Aorta (tissue), 5 donors: ENCODE results near the gene ADAMTS12. TPM values are rescaled to one million over a fixed set of nuclear protein-coding genes. Genes with fewer than 3 reads are reported as not detected.

Experiments
- ATAC-seq: fragments of 200-7000 bp; cut with Tn5 transposase; one replicate; pipeline ENCODE4 v1.9.1; 2022; ENCODE audit warnings: moderate library complexity; ENCODE audit not compliant: low FRiP score
- DNase-seq, 2 donors: peaks; one replicate each; pipeline ENCODE4 v3.0.0-alpha.2; 2020
- H3K27ac ChIP-seq, 2 donors: one replicate each; pipeline ENCODE4 v1.5.1; 2013; ENCODE audit warnings: low read length in 2 of 2, mild to moderate bottlenecking in 2 of 2, moderate library complexity in 2 of 2, control low read depth in 1 of 2, inconsistent platforms in 1 of 2, low read depth in 1 of 2
- H3K27me3 ChIP-seq, 2 donors: one replicate each; pipeline ENCODE4 v1.6.1; 2013; ENCODE audit warnings: control low read depth in 1 of 2, low read length in 1 of 2, mild to moderate bottlenecking in 1 of 2, moderate library complexity in 1 of 2; ENCODE audit not compliant: insufficient read depth in 2 of 2, control insufficient read depth in 1 of 2
- H3K36me3 ChIP-seq, 2 donors: one replicate each; pipeline ENCODE4 v1.6.1; 2013; ENCODE audit warnings: control low read depth in 1 of 2, low read length in 1 of 2, mild to moderate bottlenecking in 1 of 2; ENCODE audit not compliant: insufficient read depth in 2 of 2, control insufficient read depth in 1 of 2
- H3K4me1 ChIP-seq, 2 donors: one replicate each; pipeline ENCODE4 v1.6.1; 2013; ENCODE audit warnings: low read length in 2 of 2, control low read depth in 1 of 2, mild to moderate bottlenecking in 1 of 2, moderate library complexity in 1 of 2; ENCODE audit not compliant: insufficient read depth in 2 of 2, control insufficient read depth in 1 of 2
- H3K4me3 ChIP-seq, 2 donors: one replicate each; pipeline ENCODE4 v1.5.1; 2013; ENCODE audit warnings: low read length in 2 of 2, control low read depth in 1 of 2, mild to moderate bottlenecking in 1 of 2
- H3K9me3 ChIP-seq: one replicate; pipeline ENCODE4 v1.6.1; 2013; ENCODE audit warnings: mild to moderate bottlenecking, low read length; ENCODE audit not compliant: control insufficient read depth
- WGBS, 2 donors: extraction: QIAGEN DNeasy Blood & Tissue Kit; methylation state at CpG; one replicate each; pipeline ENCODE4 v1.1.7; 2013; 5-methylcytosine and 5-hydroxymethylcytosine counted together
- intact Hi-C, 2 donors: fragments of 100-400 bp; cut with DNase I; formaldehyde crosslinking; loops; one replicate each; pipeline versions ENCODE4 v1.14.2 to v1.15.0; 2022
- polyA plus RNA-seq, 2 donors: library from polyadenylated mRNA; stranded (reverse); fragments of 200-250 nt; gene quantifications; one replicate each; pipeline ENCODE4 v1.2.3, GENCODE V29; 2013
- total RNA-seq, 2 donors: library from RNA; stranded (reverse); fragmentation: NEBNext Ultra II Directional; extraction: Animal tissue kit (Norgen Biotek cat#: 25700); gene quantifications; one replicate each; pipeline ENCODE4 v1.2.1, GENCODE V29; 2021
- donor health status: healthy with polysubstance abuse.
- donor health status: Bipolar disorder and iron deficiency.
- donor health status: DM: no; HTN: no; CAD: no.
- donor health status: DM: no; HTN: no; CAD: no.
- donor health status: DM: yes; HTN: yes; CAD: no.

Gene ADAMTS12
- total and polyA plus RNA-seq, 4 donors: 0.50 to 7.3 (median 2.8) TPM

DNA sequence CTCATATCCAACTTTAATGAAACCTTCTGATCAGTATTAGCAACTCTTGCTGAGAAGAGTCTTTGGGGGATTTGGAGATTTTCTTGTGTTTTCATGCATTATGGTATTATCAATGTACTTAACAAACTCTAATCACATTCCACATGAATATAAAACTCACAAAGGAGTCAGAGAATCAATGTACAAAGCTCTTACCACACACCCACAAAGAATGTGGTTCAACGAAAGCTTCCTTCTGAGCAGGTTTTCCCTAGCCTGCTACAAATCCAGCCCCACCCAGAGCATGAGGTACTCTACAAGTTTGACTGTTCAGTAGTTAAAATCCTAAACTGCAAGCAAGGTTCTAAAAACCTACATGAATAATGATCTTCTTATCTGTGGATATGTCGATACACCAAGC is 240.9 kb downstream of the ADAMTS12 start:
- no peak for ATAC-seq
- 78 to 88% methylated on average over 2 of the region's 2 CpGs for WGBS, 2 donors

DNA sequence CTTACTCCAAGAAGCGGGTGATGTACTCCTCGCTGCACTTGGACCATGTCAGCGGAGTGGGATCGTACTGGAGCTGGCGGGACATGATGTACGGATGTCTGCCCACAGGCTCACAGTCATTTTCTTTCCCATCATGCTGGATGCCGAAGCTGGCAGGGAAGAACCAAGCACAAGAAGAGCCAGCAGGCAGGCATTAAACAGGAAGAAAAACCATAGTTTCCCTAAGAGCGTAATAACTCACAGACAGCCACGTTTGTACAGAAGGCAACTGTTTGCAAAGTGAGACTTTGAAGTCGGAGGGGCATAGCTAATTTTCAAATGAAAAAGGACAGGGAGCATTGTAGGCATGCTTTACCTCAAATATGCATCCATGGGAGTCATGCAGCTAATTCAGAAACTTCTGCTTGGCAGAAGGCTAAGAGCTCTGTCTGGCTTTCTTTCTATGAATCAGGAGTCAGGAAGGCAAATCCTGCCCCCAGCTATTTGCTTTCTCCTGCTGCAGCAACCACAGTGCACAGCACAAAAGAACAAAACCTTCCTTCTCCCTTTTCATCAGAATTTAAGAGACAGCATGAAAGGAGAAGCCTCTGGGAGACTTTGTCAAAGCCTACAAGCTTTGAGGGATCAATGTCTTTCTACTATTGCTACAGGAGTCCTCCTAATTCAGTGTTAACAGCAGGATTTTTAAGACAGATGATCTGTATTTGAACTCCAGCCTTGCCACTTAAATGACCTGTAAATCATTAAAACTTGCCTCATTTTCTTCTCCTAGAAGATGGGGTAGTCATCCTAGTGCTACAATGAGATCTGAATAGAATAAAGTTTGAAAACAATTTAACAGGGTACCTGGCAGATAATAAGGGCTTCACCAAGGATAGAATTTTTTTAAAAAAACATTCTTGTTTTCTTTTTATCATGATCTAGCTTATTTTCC is 242.0 kb downstream of the ADAMTS12 start:
- intact Hi-C loops: no loop called here
- peaks cover 0 to 2% of the 10 kb centered on the region in 2 donors for H3K36me3 ChIP-seq

More for the DNA sequence above, 240.9 kb downstream of the ADAMTS12 start:
- intact Hi-C loops: no loop called here
- Histone ChIP-seq H3K4me1 (no peaks in the 10 kb centered on the region), H3K27ac (no peak overlapping the region), H3K36me3 (peaks cover 0 to 2% of the 10 kb centered on the region in 2 donors), H3K27me3 (no peaks in the 10 kb centered on the region), H3K9me3 (no peaks in the 10 kb centered on the region), H3K4me3 (no peak overlapping the region)
- DNase-seq: no peak

DNA sequence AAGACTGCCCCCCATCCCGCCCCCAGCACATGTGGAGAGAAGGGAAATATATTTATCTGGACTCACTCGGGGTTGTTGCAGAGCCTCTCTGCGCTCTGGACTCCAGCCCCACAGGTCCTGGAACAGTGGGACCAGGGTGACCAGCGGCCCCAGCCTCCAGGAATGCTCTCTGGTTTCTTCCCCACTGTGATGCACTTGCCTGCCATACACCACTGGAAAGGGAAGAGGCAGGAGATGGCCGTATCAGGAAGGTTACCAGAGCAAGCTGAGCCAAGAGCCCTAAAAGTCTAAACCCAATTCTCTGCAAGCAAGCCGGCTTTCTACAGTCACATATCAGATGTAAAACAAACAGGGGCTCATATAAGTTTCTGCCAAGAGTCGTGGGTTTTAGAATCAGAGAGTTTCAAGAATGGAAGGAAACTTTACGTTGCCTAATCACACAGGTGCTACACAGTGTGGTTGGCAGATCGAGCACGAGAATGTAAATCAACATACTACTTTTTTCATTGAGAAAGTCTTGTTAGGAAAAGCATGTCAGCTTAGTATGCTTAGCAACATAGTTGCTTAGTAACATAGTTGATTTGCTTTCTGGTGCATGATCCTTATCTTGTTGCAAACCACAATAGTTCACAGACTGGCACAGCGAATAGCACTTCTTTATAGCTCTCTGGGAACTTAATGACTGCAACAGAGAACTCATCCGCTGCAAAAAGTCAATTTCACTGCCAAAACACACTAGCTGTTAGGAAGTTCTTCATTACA is 249.9 kb downstream of the ADAMTS12 start:
- 46 to 49% methylated on average over 12 of the region's 12 CpGs for WGBS, 2 donors
- intact Hi-C loops: no loop called here

More for the DNA sequence above, 242.0 kb downstream of the ADAMTS12 start:
- no peaks in the 10 kb centered on the region for H3K4me1 ChIP-seq
- no peak for ATAC-seq
- H3K9me3 ChIP-seq: no peaks in the 10 kb centered on the region
- 84 to 89% methylated on average over 10 of the region's 10 CpGs for WGBS, 2 donors
- H3K27me3 ChIP-seq: no peaks in the 10 kb centered on the region
- no peak overlapping the region for H3K4me3 ChIP-seq
- DNase-seq: no peak
- H3K27ac ChIP-seq: no peak overlapping the region

DNA sequence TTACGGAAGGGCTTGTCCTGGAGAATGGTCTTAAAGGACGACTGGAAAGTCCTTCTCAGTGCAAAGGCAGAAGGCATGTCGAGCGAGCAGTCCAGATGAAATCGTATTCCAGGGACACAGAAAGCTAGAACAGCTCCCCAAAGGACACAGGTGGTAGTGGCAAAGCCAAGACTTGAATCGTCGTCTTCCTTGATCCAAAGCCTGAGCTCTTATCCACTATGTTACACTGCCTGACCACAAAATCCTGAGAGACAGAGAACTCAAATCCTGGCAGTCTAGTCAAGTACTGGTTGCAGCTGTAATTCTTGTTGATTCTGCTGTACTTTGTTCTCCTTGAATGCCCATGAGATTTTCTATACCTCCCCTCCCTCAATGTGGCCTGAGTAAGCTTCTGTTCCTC is 252.3 kb downstream of the ADAMTS12 start:
- H3K4me3 ChIP-seq: no peak overlapping the region
- ATAC-seq (no peak), DNase-seq (no peak)
- H3K9me3 ChIP-seq: no peaks in the 10 kb centered on the region
- 80 to 83% methylated on average over 7 of the region's 7 CpGs for WGBS, 2 donors
- H3K36me3 ChIP-seq: peaks cover 0 to 1% of the 10 kb centered on the region in 2 donors
- no peaks in the 10 kb centered on the region for H3K27me3 ChIP-seq
- intact Hi-C loops: no loop called here
- H3K4me1 ChIP-seq: no peaks in the 10 kb centered on the region
- H3K27ac ChIP-seq: no peak overlapping the region

More for the DNA sequence above, 249.9 kb downstream of the ADAMTS12 start:
- no peaks in the 10 kb centered on the region for H3K27me3 ChIP-seq
- H3K36me3 ChIP-seq: peaks cover 0 to 1% of the 10 kb centered on the region in 2 donors
- no peaks in the 10 kb centered on the region for H3K9me3 ChIP-seq
- no peak for ATAC-seq
- no peaks in the 10 kb centered on the region for H3K4me1 ChIP-seq
- H3K4me3 ChIP-seq: no peak overlapping the region
- no peak overlapping the region for H3K27ac ChIP-seq
- DNase-seq: no peak

DNA sequence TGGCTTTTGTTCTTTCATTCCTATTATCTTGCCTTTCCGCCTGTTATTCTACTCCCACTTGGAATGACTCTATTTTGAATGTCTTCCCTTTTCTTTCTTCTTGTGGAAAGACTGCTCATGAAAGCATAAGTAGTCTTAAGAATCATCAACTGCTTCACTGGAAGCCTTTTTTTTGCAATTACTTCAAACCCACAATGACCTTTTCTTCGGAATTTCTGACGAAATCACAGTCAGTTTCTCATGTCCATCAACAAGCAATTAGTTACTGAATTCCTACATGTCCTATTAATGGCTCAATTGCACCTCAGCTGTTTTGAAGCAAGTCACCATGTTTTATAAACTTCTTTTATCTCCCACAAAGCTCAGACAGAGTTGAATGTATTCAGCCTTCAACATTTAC is 254.8 kb downstream of the ADAMTS12 start:
- Histone ChIP-seq H3K4me3 (no peak overlapping the region), H3K27ac (no peak overlapping the region), H3K4me1 (no peaks in the 10 kb centered on the region), H3K27me3 (no peaks in the 10 kb centered on the region), H3K36me3 (no peaks in the 10 kb centered on the region), H3K9me3 (no peaks in the 10 kb centered on the region)
- intact Hi-C loops: no loop called here
- 58 to 67% methylated on average over 3 of the region's 3 CpGs for WGBS, 2 donors
- DNase-seq (no peak), ATAC-seq (no peak)

DNA sequence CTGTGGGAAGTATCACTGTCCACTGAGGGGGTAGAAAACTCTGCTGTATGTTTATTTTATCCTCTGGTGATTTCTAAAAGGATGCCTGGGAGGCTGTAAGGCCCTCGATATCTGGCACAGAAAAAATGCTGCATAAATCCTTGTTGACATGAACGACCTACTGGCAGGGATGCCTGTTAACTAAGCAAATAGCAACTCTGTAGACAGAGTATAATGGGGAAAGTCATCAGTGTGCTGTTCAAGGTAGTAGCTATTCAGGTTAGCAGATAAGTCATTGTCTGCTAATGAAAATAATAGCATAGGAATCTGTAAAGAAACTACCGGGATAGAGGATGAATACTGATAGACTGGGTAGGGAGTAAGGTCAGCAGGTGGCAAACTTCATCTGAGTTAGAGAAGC is 256.2 kb downstream of the ADAMTS12 start:
- ATAC-seq (no peak), DNase-seq (no peak)
- Histone ChIP-seq H3K27ac (no peak overlapping the region), H3K4me1 (no peaks in the 10 kb centered on the region), H3K4me3 (no peak overlapping the region), H3K27me3 (no peaks in the 10 kb centered on the region), H3K36me3 (no peaks in the 10 kb centered on the region), H3K9me3 (no peaks in the 10 kb centered on the region)
- intact Hi-C loops: no loop called here
- 50% methylated on average over 3 of the region's 3 CpGs for WGBS, 2 donors

DNA sequence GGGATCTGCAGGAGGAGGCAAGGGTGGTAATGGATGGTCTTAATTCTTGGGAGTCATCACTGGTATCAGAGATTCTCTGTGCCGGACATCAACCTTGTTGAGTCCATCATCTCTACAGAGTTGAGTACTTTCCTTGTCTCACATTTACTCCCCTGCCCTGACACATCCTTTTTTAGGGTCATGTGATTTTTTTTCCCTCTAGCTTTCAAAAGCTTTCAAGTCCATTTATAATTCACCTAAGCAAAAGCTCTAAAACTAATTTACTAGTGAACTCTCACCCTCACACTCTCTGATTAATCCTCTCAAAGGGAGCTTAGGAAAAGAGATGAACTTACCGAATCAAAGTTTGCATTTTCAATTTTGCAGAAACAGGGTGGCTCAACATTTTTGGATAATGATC is 258.1 kb downstream of the ADAMTS12 start:
- intact Hi-C loops: no loop called here
- Histone ChIP-seq H3K4me1 (no peaks in the 10 kb centered on the region), H3K9me3 (no peaks in the 10 kb centered on the region), H3K27ac (no peak overlapping the region), H3K4me3 (no peak overlapping the region), H3K36me3 (no peaks in the 10 kb centered on the region), H3K27me3 (no peaks in the 10 kb centered on the region)
- WGBS, 2 donors: 95 to 96% methylated on average over 2 of the region's 2 CpGs
- ATAC-seq (no peak), DNase-seq (no peak)

DNA sequence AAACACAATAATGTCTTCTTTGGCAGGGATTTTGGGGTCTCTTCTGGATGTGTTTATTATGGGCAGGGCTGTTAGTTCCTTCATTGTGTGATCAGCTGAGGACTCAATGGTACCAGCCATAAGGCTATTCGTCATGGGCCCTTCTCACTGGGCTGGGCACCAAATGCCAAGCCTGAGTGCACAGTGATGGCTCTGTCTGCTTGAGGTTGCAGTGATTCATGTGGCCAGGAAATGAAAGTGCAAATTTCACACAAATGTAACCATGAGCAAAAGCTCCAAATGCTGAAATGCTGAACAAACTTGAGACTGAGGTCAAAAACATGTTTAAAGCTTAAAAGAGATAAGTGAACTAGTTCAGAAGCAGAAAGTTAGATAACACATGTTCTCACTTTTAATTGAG is 260.0 kb downstream of the ADAMTS12 start:
- WGBS, 2 donors: 88% methylated on average over 1 of the region's 1 CpG
- ATAC-seq: no peak

More for the DNA sequence above, 260.0 kb downstream of the ADAMTS12 start:
- H3K27me3 ChIP-seq: no peaks in the 10 kb centered on the region
- H3K4me3 ChIP-seq: no peak overlapping the region
- DNase-seq: no peak
- no peaks in the 10 kb centered on the region for H3K4me1 ChIP-seq
- no peak overlapping the region for H3K27ac ChIP-seq
- no peaks in the 10 kb centered on the region for H3K9me3 ChIP-seq
- intact Hi-C loops: no loop called here
- no peaks in the 10 kb centered on the region for H3K36me3 ChIP-seq
